Measurements from ENCODE around the gene PDE4D. TPM values are rescaled to one million over a fixed set of nuclear protein-coding genes. Genes with fewer than 3 reads are reported as not detected.

Gene PDE4D
- total RNA-seq, 1 donor: 19.9 TPM

GRCh38 chr5:59559323-59559722 lies 334.2 kb downstream of the PDE4D start:
- H3K27ac ChIP-seq (ENCODE audit: low read depth, low read length): no peak overlapping the region
- no peak for TF ChIP-seq CTCF (IDR thresholded peaks at IDR 0.05; ENCODE audit: extremely low read depth, low read depth, low read length)
- H3K9me3 ChIP-seq (ENCODE audit: low read depth, low read length): no peaks in the 10 kb centered on the region
- H3K4me1 ChIP-seq (ENCODE audit: insufficient read depth, low read length): no peaks in the 10 kb centered on the region
- H3K79me2 ChIP-seq (ENCODE audit: insufficient read depth, low read length): no peaks in the 10 kb centered on the region
- no peak for DNase-seq (ENCODE audit: insufficient read length, low spot score, missing footprints)
- no peak overlapping the region for H3K4me2 ChIP-seq (ENCODE audit: insufficient read depth, low read length)
- H3K27me3 ChIP-seq (ENCODE audit: insufficient read depth, low read length): no peaks in the 10 kb centered on the region
- no peaks in the 10 kb centered on the region for H3K36me3 ChIP-seq (ENCODE audit: insufficient read depth, low read length)
- H3K4me3 ChIP-seq (ENCODE audit: insufficient read depth, low read length): no peak overlapping the region
- H2AFZ ChIP-seq (ENCODE audit: low read length): no peak overlapping the region
- H4K20me1 ChIP-seq (ENCODE audit: insufficient read depth, low read length): no peaks in the 10 kb centered on the region

GRCh38 chr5:59558501-59558900 lies 335.0 kb downstream of the PDE4D start:
- Histone ChIP-seq H3K9me3 (ENCODE audit: low read depth, low read length) (no peaks in the 10 kb centered on the region), H3K4me3 (ENCODE audit: insufficient read depth, low read length) (no peak overlapping the region), H3K4me2 (ENCODE audit: insufficient read depth, low read length) (no peak overlapping the region), H4K20me1 (ENCODE audit: insufficient read depth, low read length) (no peaks in the 10 kb centered on the region), H2AFZ (ENCODE audit: low read length) (no peak overlapping the region), H3K27me3 (ENCODE audit: insufficient read depth, low read length) (no peaks in the 10 kb centered on the region), H3K36me3 (ENCODE audit: insufficient read depth, low read length) (no peaks in the 10 kb centered on the region), H3K4me1 (ENCODE audit: insufficient read depth, low read length) (no peaks in the 10 kb centered on the region), H3K79me2 (ENCODE audit: insufficient read depth, low read length) (no peaks in the 10 kb centered on the region), H3K27ac (ENCODE audit: low read depth, low read length) (no peak overlapping the region)
- no peak for TF ChIP-seq CTCF (IDR thresholded peaks at IDR 0.05; ENCODE audit: extremely low read depth, low read depth, low read length)
- no peak for DNase-seq (ENCODE audit: insufficient read length, low spot score, missing footprints)

GRCh38 chr5:59557572-59557971 lies 336.0 kb downstream of the PDE4D start:
- no peak for TF ChIP-seq CTCF (IDR thresholded peaks at IDR 0.05; ENCODE audit: extremely low read depth, low read depth, low read length)
- Histone ChIP-seq H2AFZ (ENCODE audit: low read length) (no peak overlapping the region), H3K79me2 (ENCODE audit: insufficient read depth, low read length) (no peaks in the 10 kb centered on the region), H3K4me1 (ENCODE audit: insufficient read depth, low read length) (no peaks in the 10 kb centered on the region), H3K36me3 (ENCODE audit: insufficient read depth, low read length) (no peaks in the 10 kb centered on the region), H3K27ac (ENCODE audit: low read depth, low read length) (no peak overlapping the region), H4K20me1 (ENCODE audit: insufficient read depth, low read length) (no peaks in the 10 kb centered on the region), H3K4me2 (ENCODE audit: insufficient read depth, low read length) (no peak overlapping the region), H3K4me3 (ENCODE audit: insufficient read depth, low read length) (no peak overlapping the region), H3K9me3 (ENCODE audit: low read depth, low read length) (no peaks in the 10 kb centered on the region), H3K27me3 (ENCODE audit: insufficient read depth, low read length) (no peaks in the 10 kb centered on the region)
- peak; percentile 21 for DNase-seq (ENCODE audit: insufficient read length, low spot score, missing footprints)

GRCh38 chr5:59555596-59555995 lies 337.9 kb downstream of the PDE4D start:
- Histone ChIP-seq H3K27ac (ENCODE audit: low read depth, low read length) (no peak overlapping the region), H4K20me1 (ENCODE audit: insufficient read depth, low read length) (no peaks in the 10 kb centered on the region), H3K36me3 (ENCODE audit: insufficient read depth, low read length) (no peaks in the 10 kb centered on the region), H3K9me3 (ENCODE audit: low read depth, low read length) (no peaks in the 10 kb centered on the region), H3K79me2 (ENCODE audit: insufficient read depth, low read length) (no peaks in the 10 kb centered on the region), H3K4me1 (ENCODE audit: insufficient read depth, low read length) (no peaks in the 10 kb centered on the region), H3K4me3 (ENCODE audit: insufficient read depth, low read length) (no peak overlapping the region), H3K4me2 (ENCODE audit: insufficient read depth, low read length) (no peak overlapping the region), H2AFZ (ENCODE audit: low read length) (no peak overlapping the region), H3K27me3 (ENCODE audit: insufficient read depth, low read length) (no peaks in the 10 kb centered on the region)
- no peak for TF ChIP-seq CTCF (IDR thresholded peaks at IDR 0.05; ENCODE audit: extremely low read depth, low read depth, low read length)
- DNase-seq (ENCODE audit: insufficient read length, low spot score, missing footprints): no peak

All from osteoblast (primary cell).